Muscle layer of colon (tissue), 2 donors: ENCODE results near the gene OR4A15.

Experiments
- H3K27ac ChIP-seq: one replicate; pipeline ENCODE4 v1.7.0; 2013; ENCODE audit warnings: low read depth, mild to moderate bottlenecking, low read length, moderate library complexity
- H3K27me3 ChIP-seq, 2 donors: one replicate each; pipeline ENCODE4 v1.7.0; 2013; ENCODE audit warnings: low read length in 2 of 2, mild to moderate bottlenecking in 2 of 2; ENCODE audit not compliant: insufficient read depth in 2 of 2, control insufficient read depth in 1 of 2
- H3K36me3 ChIP-seq: one replicate; pipeline ENCODE4 v1.7.0; 2013; ENCODE audit warnings: mild to moderate bottlenecking, low read length; ENCODE audit not compliant: insufficient read depth
- H3K4me1 ChIP-seq: one replicate; pipeline ENCODE4 v1.7.0; 2013; ENCODE audit warnings: mild to moderate bottlenecking, low read length; ENCODE audit not compliant: insufficient read depth
- H3K4me3 ChIP-seq, 2 donors: one replicate each; pipeline ENCODE4 v1.7.0; 2013; ENCODE audit warnings: low read length in 2 of 2, low read depth in 1 of 2, mild to moderate bottlenecking in 1 of 2, moderate library complexity in 1 of 2
- H3K9ac ChIP-seq: one replicate; pipeline ENCODE4 v1.7.0; 2013; ENCODE audit warnings: low read length
- H3K9me3 ChIP-seq: one replicate; pipeline ENCODE4 v1.7.0; 2013; ENCODE audit warnings: mild to moderate bottlenecking, low read length
- donor health status: abdominal sarcoma.
- donor health status: Adenocarcinoma of cecum.

Gene OR4A15

DNA sequence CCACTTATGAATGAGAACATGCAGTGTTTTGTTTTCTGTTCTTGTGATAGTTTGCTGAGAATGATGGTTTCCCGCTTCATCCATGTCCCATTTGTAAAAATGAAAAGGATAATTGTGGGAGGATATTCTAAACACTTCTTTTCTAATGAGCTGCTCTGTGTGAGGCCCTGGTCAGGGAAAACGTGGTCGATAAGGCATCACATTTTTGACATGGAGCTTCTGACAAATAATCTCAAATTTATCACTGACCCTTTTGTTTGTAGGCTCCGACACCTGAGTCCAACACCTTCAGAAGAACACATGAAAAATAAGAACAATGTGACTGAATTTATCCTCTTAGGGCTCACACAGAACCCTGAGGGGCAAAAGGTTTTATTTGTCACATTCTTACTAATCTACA lies at the start of gene OR4A15:
Gene OR4A15, plus strand, starts transcription at position 301 of the 400 bp plus-strand sequence. Its CDS starts 0 bp downstream, at position 301.
- H3K9ac ChIP-seq = no peak within 1 kb of the TSS
- H3K27ac ChIP-seq = no peak within 1 kb of the TSS
- H3K4me3 ChIP-seq = no peak within 1 kb of the TSS
- no peaks in the 10 kb centered on the region for H3K27me3 ChIP-seq
- H3K4me1 ChIP-seq = no peaks in the 10 kb centered on the region
- no peaks in the 10 kb centered on the region for H3K36me3 ChIP-seq
- no peaks in the 10 kb centered on the region for H3K9me3 ChIP-seq

DNA sequence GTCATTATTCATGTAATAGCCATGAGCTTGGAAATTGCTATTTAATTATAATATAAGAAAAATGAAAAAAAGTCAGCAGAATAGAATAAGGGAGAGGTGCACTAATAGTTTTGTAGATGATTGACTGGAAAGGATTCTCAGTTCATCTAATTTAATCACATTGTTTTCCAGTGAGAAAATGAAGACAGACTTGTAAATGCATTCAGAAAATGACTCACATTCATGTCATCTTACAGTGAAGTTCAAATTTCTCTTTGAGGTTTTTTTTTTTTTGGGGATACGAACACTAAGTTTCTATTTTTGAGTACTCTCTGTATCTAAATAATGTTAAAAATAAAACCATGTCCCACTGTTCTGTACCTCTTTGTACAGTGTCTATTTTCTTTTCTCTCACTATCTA lies 43.3 kb upstream of the OR4A15 start:
- Histone ChIP-seq H3K9me3 (no peaks in the 10 kb centered on the region), H3K4me1 (no peaks in the 10 kb centered on the region), H3K27ac (no peak overlapping the region), H3K4me3 (no peak overlapping the region), H3K27me3 (no peaks in the 10 kb centered on the region), H3K9ac (no peak overlapping the region), H3K36me3 (no peaks in the 10 kb centered on the region)

DNA sequence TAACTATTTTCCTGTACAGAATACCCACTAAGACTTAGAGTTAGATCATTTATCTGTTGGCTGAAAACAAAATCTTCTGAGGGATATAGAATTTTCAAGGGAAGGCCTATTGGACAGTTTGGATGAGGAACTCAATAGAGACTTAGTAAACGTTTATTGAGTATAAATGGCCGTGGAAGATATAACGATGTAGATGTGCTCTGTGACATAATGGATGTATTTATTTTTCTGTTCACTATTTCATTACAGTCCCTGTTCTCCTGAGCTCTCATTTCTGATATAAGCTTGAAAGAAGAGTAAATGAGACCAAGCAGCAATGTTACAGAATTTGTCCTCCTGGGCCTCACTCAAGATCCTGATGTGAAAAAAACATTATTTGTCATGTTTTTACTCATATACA lies 24.9 kb upstream of the OR4A15 start, which contains the start of gene OR4A16:
Gene OR4A16, plus strand, starts transcription at position 301 of the 400 bp plus-strand sequence. Its CDS starts 0 bp downstream, at position 301.
- H3K4me3 ChIP-seq = no peak within 1 kb of the TSS
- H3K9ac ChIP-seq = no peak within 1 kb of the TSS
- no peaks in the 10 kb centered on the region for H3K9me3 ChIP-seq
- no peak within 1 kb of the TSS for H3K27ac ChIP-seq
- H3K27me3 ChIP-seq = no peaks in the 10 kb centered on the region
- H3K4me1 ChIP-seq = no peaks in the 10 kb centered on the region
- H3K36me3 ChIP-seq = no peaks in the 10 kb centered on the region

DNA sequence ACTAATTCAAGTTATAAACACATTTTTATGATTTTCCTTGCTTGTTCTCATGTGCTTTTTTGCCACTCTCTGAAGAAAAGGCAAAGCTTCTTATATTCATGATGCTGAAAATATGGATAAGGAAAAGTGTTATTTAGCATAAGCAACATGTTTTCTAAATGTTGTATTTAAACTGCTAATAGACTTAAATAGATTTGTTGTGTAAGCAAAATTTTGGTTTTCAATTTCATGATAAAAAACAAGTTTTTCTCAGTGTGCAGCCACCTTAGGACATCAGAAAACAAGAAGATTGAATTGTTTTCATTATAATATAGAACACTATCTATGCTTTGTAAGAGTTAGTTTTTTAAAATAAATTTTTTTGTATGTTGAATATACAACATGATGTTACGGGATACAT lies 22.5 kb upstream of the OR4A15 start:
- Histone ChIP-seq H3K9me3 (no peaks in the 10 kb centered on the region), H3K36me3 (no peaks in the 10 kb centered on the region), H3K9ac (no peak overlapping the region), H3K4me3 (no peak overlapping the region), H3K27ac (no peak overlapping the region), H3K4me1 (no peaks in the 10 kb centered on the region), H3K27me3 (no peaks in the 10 kb centered on the region)

- Histone ChIP-seq H3K36me3 (no peaks in the 10 kb centered on the region), H3K9ac (no peak overlapping the region), H3K27me3 (no peaks in the 10 kb centered on the region), H3K9me3 (no peaks in the 10 kb centered on the region), H3K4me3 (no peak overlapping the region), H3K4me1 (no peaks in the 10 kb centered on the region), H3K27ac (no peak overlapping the region)
Measured at GRCh38 chr11:55349032-55349431, 18.7 kb upstream of the OR4A15 start.

GRCh38 chr11:55357560-55358184 lies 10.1 kb upstream of the OR4A15 start:
- H3K9me3 ChIP-seq = no peaks in the 10 kb centered on the region
- H3K9ac ChIP-seq = no peak overlapping the region
- no peaks in the 10 kb centered on the region for H3K27me3 ChIP-seq
- no peaks in the 10 kb centered on the region for H3K36me3 ChIP-seq
- H3K4me1 ChIP-seq = no peaks in the 10 kb centered on the region
- no peak overlapping the region for H3K4me3 ChIP-seq
- H3K27ac ChIP-seq = no peak overlapping the region

GRCh38 chr11:55401011-55401410 lies 33.2 kb downstream of the OR4A15 start:
- H3K36me3 ChIP-seq = no peaks in the 10 kb centered on the region

More at GRCh38 chr11:55401011-55401410, 33.2 kb downstream of the OR4A15 start:
- no peak overlapping the region for H3K9ac ChIP-seq
- no peaks in the 10 kb centered on the region for H3K9me3 ChIP-seq
- H3K4me1 ChIP-seq = no peaks in the 10 kb centered on the region
- H3K4me3 ChIP-seq = no peak overlapping the region
- H3K27me3 ChIP-seq = no peaks in the 10 kb centered on the region
- no peak overlapping the region for H3K27ac ChIP-seq
